Erythroblast (primary cell): ENCODE measurements around the gene SSTR4.

ENCODE experiments used
- GATA1 ChIP-seq: IDR thresholded peaks from 2 replicates; pipeline ENCODE4 v1.6.1; 2011; ENCODE audit warnings: low read depth, mild to moderate bottlenecking, control low read depth, low read length, moderate library complexity
- POLR2A ChIP-seq: IDR thresholded peaks from 2 replicates; pipeline ENCODE4 v1.6.1; 2011; ENCODE audit warnings: mild to moderate bottlenecking, low read length

- no peak for TF ChIP-seq POLR2A
- no peak for TF ChIP-seq GATA1
Measured at GRCh38 chr20:23079016-23079351, 43.9 kb downstream of the SSTR4 start.
